DND-41 (cell line): ENCODE measurements around the gene TRIM72.
"Not testable (repeated sequence)": the region's sequence is repeated elsewhere in the genome, so short reads cannot be mapped to it uniquely, and the experiment has no call there.

Experiments
- ATAC-seq: fragments of 200-7000 bp; cut with Tn5 transposase; 3 replicates; pipeline ENCODE4 v1.9.1; 2021; ENCODE audit warnings: low read depth; ENCODE audit not compliant: insufficient read depth
- DNase-seq: peaks from one replicate; pipeline ENCODE4 v3.0.0-alpha.2; 2020
- H2AFZ ChIP-seq: 2 replicates; pipeline ENCODE4 v1.6.0; 2012; ENCODE audit warnings: low read depth, low read length
- H3K27ac ChIP-seq: 2 replicates; pipeline ENCODE4 v1.5.1; 2012; ENCODE audit warnings: low read length, inconsistent platforms
- H3K27me3 ChIP-seq: fragments of 200-600 bp; sonication (generic); 2 replicates; pipeline ENCODE4 v1.6.0; 2012; ENCODE audit warnings: low read length, mild to moderate bottlenecking, inconsistent platforms; ENCODE audit not compliant: insufficient read depth, poor library complexity
- H3K36me3 ChIP-seq: 2 replicates; pipeline ENCODE4 v1.5.1; 2012; ENCODE audit warnings: low read length, inconsistent platforms; ENCODE audit not compliant: insufficient read depth
- H3K4me1 ChIP-seq: 2 replicates; pipeline ENCODE4 v1.5.1; 2012; ENCODE audit warnings: mild to moderate bottlenecking, low read length; ENCODE audit not compliant: insufficient read depth
- H3K4me2 ChIP-seq: 2 replicates; pipeline ENCODE4 v1.6.0; 2012; ENCODE audit warnings: mild to moderate bottlenecking, moderate library complexity, low read length, inconsistent platforms; ENCODE audit not compliant: insufficient read depth
- H3K4me3 ChIP-seq, 2 experiments: fragments of 200-600 bp in 1 of 2; shearing (Covaris generic) in 1 of 2; 2 replicates each; pipeline ENCODE4 v1.5.1; 2012 to 2016; ENCODE audit warnings: inconsistent platforms in 2 of 2, low read length in 2 of 2, mild to moderate bottlenecking in 2 of 2, low read depth in 1 of 2, moderate library complexity in 1 of 2
- H3K79me2 ChIP-seq: 2 replicates; pipeline ENCODE4 v1.6.0; 2012; ENCODE audit warnings: low read length, inconsistent platforms; ENCODE audit not compliant: insufficient read depth
- H3K9ac ChIP-seq: 2 replicates; pipeline ENCODE4 v1.6.0; 2012; ENCODE audit warnings: low read depth, mild to moderate bottlenecking, inconsistent platforms, low read length, moderate library complexity
- H3K9me3 ChIP-seq: 2 replicates; pipeline ENCODE4 v1.5.1; 2012; ENCODE audit warnings: low read length, moderate library complexity, mild to moderate bottlenecking, inconsistent platforms; ENCODE audit not compliant: insufficient read depth, severe bottlenecking
- H4K20me1 ChIP-seq: 2 replicates; pipeline ENCODE4 v1.6.0; 2012; ENCODE audit warnings: low read length; ENCODE audit not compliant: insufficient read depth
- EZH2 ChIP-seq: IDR thresholded peaks from 3 replicates; pipeline ENCODE4 v1.6.1; 2012; ENCODE audit warnings: borderline replicate concordance, low read depth, mild to moderate bottlenecking, moderate library complexity, low read length, inconsistent platforms; ENCODE audit not compliant: severe bottlenecking
- TF ChIP-seq, protein P1 (sequence below): IDR thresholded peaks from 2 replicates; pipeline ENCODE4 v1.5.1; 2012; ENCODE audit warnings: borderline replicate concordance, low read length, moderate library complexity, mild to moderate bottlenecking; ENCODE audit not compliant: poor library complexity, severe bottlenecking; ENCODE audit errors: extremely low read depth

The TRIM72 gene, protein sequence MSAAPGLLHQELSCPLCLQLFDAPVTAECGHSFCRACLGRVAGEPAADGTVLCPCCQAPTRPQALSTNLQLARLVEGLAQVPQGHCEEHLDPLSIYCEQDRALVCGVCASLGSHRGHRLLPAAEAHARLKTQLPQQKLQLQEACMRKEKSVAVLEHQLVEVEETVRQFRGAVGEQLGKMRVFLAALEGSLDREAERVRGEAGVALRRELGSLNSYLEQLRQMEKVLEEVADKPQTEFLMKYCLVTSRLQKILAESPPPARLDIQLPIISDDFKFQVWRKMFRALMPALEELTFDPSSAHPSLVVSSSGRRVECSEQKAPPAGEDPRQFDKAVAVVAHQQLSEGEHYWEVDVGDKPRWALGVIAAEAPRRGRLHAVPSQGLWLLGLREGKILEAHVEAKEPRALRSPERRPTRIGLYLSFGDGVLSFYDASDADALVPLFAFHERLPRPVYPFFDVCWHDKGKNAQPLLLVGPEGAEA

DNA sequence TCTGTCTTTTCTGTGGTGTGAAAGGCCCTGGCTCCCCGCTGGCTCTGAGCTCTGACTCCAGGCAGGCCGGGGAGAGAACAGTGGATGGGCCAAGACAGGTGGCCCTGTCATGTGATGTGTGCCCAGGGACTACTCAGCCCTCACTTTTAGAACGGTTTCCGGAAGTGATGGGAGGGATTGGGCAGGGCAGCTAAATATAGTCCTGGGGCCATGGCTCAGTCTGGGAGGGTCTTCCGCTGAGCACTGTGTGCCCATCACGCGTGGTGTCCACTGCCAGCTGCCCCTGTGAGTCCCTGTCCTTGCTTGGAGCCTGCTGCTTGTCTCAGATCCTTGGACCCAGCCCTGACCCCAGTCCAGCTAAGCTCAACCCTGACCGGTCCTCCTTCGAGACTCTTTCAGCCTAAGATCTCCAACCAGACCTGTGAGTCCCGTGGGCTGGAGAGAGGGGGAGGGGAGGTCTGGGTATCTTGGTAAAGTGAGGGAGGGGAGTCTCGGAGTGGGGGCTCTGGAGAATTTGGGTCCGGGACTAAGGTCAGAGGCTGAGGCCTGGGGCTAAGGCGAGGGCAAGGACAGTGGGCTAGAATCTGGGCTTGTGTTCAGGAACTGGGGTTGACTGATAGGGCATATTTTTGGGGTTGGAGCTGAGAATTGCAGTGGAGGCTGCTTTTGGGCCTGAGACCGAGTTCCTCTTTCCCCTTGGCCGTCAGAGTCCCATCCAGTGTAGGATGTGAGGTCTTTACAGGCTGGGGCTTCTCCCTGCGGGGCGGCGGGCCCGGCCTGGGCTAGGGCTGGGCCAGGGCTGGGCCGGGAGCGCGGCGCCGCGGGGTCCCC is at the start of gene TRIM72:
Gene TRIM72 (plus strand): TSS at position 243 of the 831 bp plus-strand sequence. CDS start 620 bp downstream, outside the sequence.
- H3K36me3 ChIP-seq, result no peaks in the 10 kb centered on the region
- ATAC-seq (no peak), DNase-seq (no peak)
- H3K27ac ChIP-seq, result no peak within 1 kb of the TSS
- H3K9ac ChIP-seq, result no peak within 1 kb of the TSS
- no peak within 1 kb of the TSS for H2AFZ ChIP-seq
- H3K4me2 ChIP-seq, result no peak within 1 kb of the TSS
- no peaks in the 10 kb centered on the region for H3K9me3 ChIP-seq
- no peak for TF ChIP-seq EZH2
- TF ChIP-seq, protein P1, sequence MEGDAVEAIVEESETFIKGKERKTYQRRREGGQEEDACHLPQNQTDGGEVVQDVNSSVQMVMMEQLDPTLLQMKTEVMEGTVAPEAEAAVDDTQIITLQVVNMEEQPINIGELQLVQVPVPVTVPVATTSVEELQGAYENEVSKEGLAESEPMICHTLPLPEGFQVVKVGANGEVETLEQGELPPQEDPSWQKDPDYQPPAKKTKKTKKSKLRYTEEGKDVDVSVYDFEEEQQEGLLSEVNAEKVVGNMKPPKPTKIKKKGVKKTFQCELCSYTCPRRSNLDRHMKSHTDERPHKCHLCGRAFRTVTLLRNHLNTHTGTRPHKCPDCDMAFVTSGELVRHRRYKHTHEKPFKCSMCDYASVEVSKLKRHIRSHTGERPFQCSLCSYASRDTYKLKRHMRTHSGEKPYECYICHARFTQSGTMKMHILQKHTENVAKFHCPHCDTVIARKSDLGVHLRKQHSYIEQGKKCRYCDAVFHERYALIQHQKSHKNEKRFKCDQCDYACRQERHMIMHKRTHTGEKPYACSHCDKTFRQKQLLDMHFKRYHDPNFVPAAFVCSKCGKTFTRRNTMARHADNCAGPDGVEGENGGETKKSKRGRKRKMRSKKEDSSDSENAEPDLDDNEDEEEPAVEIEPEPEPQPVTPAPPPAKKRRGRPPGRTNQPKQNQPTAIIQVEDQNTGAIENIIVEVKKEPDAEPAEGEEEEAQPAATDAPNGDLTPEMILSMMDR, result no peak
- H3K4me3 ChIP-seq, result no peak within 1 kb of the TSS
- H3K4me1 ChIP-seq, result no peaks in the 10 kb centered on the region
- H4K20me1 ChIP-seq, result no peaks in the 10 kb centered on the region
- H3K79me2 ChIP-seq, result no peaks in the 10 kb centered on the region
- no peaks in the 10 kb centered on the region for H3K27me3 ChIP-seq

DNA sequence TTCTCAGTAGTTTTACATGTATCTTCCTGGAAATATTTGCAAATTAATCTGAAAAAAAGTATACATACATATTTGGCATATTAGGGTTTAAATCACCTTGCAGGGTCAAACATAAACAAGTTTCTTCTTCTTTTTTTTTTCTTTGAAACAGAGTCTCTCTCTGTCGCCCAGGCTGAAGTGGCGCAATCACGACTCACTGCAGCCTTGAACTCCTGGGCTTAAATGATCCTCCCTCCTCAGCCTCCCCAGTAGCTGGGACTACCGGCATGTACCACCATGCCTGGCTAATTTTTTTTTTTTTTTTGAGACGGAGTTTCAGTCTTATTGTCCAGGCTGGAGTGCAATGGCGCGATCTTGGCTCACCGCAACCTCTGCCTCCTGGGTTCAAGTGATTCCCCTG is 46.6 kb upstream of the TRIM72 start:
- Histone ChIP-seq H3K9ac (no peak overlapping the region), H3K27ac (no peak overlapping the region), H3K36me3 (no peaks in the 10 kb centered on the region), H4K20me1 (no peaks in the 10 kb centered on the region), H3K27me3 (no peaks in the 10 kb centered on the region), H3K4me2 (no peak overlapping the region), H3K79me2 (no peaks in the 10 kb centered on the region), H2AFZ (no peak overlapping the region), H3K9me3 (no peaks in the 10 kb centered on the region), H3K4me1 (no peaks in the 10 kb centered on the region), H3K4me3 (no peak overlapping the region)
- DNase-seq (no peak), ATAC-seq (no peak)
- TF ChIP-seq EZH2, result no peak
- TF ChIP-seq, protein P1, result no peak

DNA sequence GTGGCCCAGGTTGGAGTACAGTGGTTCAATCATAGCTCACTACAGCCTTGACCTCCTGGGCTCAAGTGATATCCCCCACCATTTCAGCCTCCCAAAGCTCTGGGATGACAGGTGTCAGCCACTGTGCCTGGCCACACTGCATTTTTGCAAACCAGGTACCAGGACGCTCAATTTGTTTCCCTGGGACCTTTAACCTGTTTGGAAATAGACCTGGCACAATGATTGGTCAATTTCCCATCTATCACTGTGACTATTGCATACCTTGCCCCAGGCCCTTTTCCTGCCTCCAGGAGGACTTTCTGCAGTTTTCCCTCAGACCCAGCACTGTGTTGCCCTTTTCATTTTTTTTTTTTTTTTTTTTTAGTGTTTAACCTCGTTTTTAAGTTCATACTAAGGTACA is 45.1 kb upstream of the TRIM72 start:
- H3K27me3 ChIP-seq, result no peaks in the 10 kb centered on the region
- no peak for ATAC-seq

DNA sequence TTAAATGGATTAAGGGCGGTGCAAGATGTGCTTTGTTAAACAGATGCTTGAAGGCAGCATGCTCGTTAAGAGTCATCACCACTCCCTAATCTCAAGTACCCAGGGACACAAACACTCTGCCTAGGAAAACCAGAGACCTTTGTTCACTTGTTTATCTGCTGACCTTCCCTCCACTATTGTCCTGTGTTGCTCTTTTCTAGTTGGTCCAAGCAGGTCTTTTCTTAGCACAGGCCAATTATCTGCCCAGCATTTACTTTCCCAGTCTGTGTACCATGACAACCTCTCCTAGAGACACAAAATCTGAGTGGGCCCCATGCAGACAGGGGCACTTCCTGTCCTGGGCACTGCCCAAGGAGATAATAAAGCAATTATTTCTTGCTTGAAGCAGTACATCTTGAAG is 43.9 kb upstream of the TRIM72 start:
- not testable (repeated sequence) for H2AFZ ChIP-seq, H3K27ac ChIP-seq, ATAC-seq, H3K4me1 ChIP-seq, DNase-seq, H3K36me3 ChIP-seq, H3K9ac ChIP-seq, H3K79me2 ChIP-seq, H3K4me3 ChIP-seq, H3K9me3 ChIP-seq, H4K20me1 ChIP-seq, H3K27me3 ChIP-seq, H3K4me2 ChIP-seq

More for the DNA sequence above, 45.1 kb upstream of the TRIM72 start:
- Histone ChIP-seq H3K4me3 (no peak overlapping the region), H3K79me2 (no peaks in the 10 kb centered on the region), H3K4me2 (no peak overlapping the region), H3K9me3 (no peaks in the 10 kb centered on the region), H3K36me3 (no peaks in the 10 kb centered on the region), H4K20me1 (no peaks in the 10 kb centered on the region), H2AFZ (no peak overlapping the region), H3K4me1 (no peaks in the 10 kb centered on the region), H3K27ac (no peak overlapping the region), H3K9ac (no peak overlapping the region)
- TF ChIP-seq, protein P1, result no peak
- no peak for TF ChIP-seq EZH2
- no peak for DNase-seq
